Endothelial cell (in vitro differentiated cells): ENCODE measurements around the gene HBA1. TPM values are rescaled to one million over a fixed set of nuclear protein-coding genes. Genes with fewer than 3 reads are reported as not detected.
"Not testable (repeated sequence)": the region's sequence is repeated elsewhere in the genome, so short reads cannot be mapped to it uniquely, and the experiment has no call there.

Experiments used
- DNase-seq: peaks from one replicate; pipeline ENCODE4 v3.0.0; 2021; ENCODE audit warnings: low spot score
- H3K27ac Mint-ChIP-seq: one replicate; pipeline ENCODE4 v1.8.0; 2021; ENCODE audit warnings: mixed read lengths, inconsistent platforms; ENCODE audit not compliant: unreplicated experiment
- H3K27me3 Mint-ChIP-seq: one replicate; pipeline ENCODE4 v1.8.0; 2021; ENCODE audit warnings: mild to moderate bottlenecking, moderate library complexity, mixed read lengths, inconsistent platforms; ENCODE audit not compliant: unreplicated experiment
- H3K36me3 Mint-ChIP-seq: one replicate; pipeline ENCODE4 v1.8.0; 2021; ENCODE audit warnings: mild to moderate bottlenecking, low read depth, mixed read lengths, inconsistent platforms; ENCODE audit not compliant: unreplicated experiment
- H3K4me1 Mint-ChIP-seq: one replicate; pipeline ENCODE4 v1.8.0; 2021; ENCODE audit warnings: mild to moderate bottlenecking, mixed read lengths, inconsistent platforms; ENCODE audit not compliant: unreplicated experiment
- H3K4me3 Mint-ChIP-seq: one replicate; pipeline ENCODE4 v1.8.0; 2021; ENCODE audit warnings: mild to moderate bottlenecking, mixed read lengths, inconsistent platforms; ENCODE audit not compliant: unreplicated experiment
- H3K9me3 Mint-ChIP-seq: one replicate; pipeline ENCODE4 v1.8.0; 2021; ENCODE audit warnings: mixed read lengths, inconsistent platforms; ENCODE audit not compliant: unreplicated experiment
- CTCF ChIP-seq: fragments of 200-600 bp; sonication (generic); IDR thresholded peaks from one replicate; pipeline ENCODE4 v1.5.0; 2021; ENCODE audit warnings: antibody characterized with exemption; ENCODE audit not compliant: unreplicated experiment
- total RNA-seq: library from RNA; stranded (reverse); fragmentation: NEBNext Ultra II Directional; extraction: Animal tissue kit (Norgen Biotek cat#: 25700); gene quantifications from one replicate; pipeline ENCODE4 v1.2.1, GENCODE V29; 2021; ENCODE audit not compliant: unreplicated experiment

Gene HBA1
- total RNA-seq, 1 donor from 2014 or later: not detected

GRCh38 chr16:154217-155030, 22.1 kb upstream of the HBA1 start:
- DNase-seq: no peak
- H3K4me1 Mint-ChIP-seq: peaks cover 5% of the 10 kb centered on the region

GRCh38 chr16:155031-155398, 21.5 kb upstream of the HBA1 start:
- DNase-seq: no peak
- Mint-ChIP-seq H3K4me1 (peaks cover 5% of the 10 kb centered on the region), H3K9me3 (no peaks in the 10 kb centered on the region), H3K27ac (peak overlapping the region; percentile 42), H3K27me3 (peaks cover 8% of the 10 kb centered on the region), H3K4me3 (peak overlapping the region; percentile 86), H3K36me3 (no peaks in the 10 kb centered on the region)
- TF ChIP-seq CTCF: no peak

More at GRCh38 chr16:154217-155030, 22.1 kb upstream of the HBA1 start:
- peak overlapping the region; percentile 42 for H3K27ac Mint-ChIP-seq
- H3K9me3 Mint-ChIP-seq: no peaks in the 10 kb centered on the region
- H3K27me3 Mint-ChIP-seq: peaks cover 8% of the 10 kb centered on the region
- H3K36me3 Mint-ChIP-seq: no peaks in the 10 kb centered on the region
- TF ChIP-seq CTCF: no peak
- H3K4me3 Mint-ChIP-seq: peak overlapping the region; percentile 86

GRCh38 chr16:159136-159849, 17.2 kb upstream of the HBA1 start:
- no peak for DNase-seq

GRCh38 chr16:160242-160641, 16.2 kb upstream of the HBA1 start:
- H3K27ac Mint-ChIP-seq, H3K4me1 Mint-ChIP-seq, H3K27me3 Mint-ChIP-seq, DNase-seq, H3K9me3 Mint-ChIP-seq, H3K4me3 Mint-ChIP-seq, H3K36me3 Mint-ChIP-seq: not testable (repeated sequence)

More at GRCh38 chr16:159136-159849, 17.2 kb upstream of the HBA1 start:
- TF ChIP-seq CTCF: no peak
- Mint-ChIP-seq H3K27ac (no peak overlapping the region), H3K4me3 (no peak overlapping the region), H3K9me3 (no peaks in the 10 kb centered on the region), H3K27me3 (peaks cover 13% of the 10 kb centered on the region), H3K36me3 (no peaks in the 10 kb centered on the region), H3K4me1 (peaks cover 5% of the 10 kb centered on the region)

- Mint-ChIP-seq H3K4me3 (no peak overlapping the region), H3K27me3 (peaks cover 10% of the 10 kb centered on the region), H3K36me3 (no peaks in the 10 kb centered on the region), H3K4me1 (no peaks in the 10 kb centered on the region), H3K27ac (no peak overlapping the region), H3K9me3 (no peaks in the 10 kb centered on the region)
- TF ChIP-seq CTCF: no peak
- no peak for DNase-seq
Observed at GRCh38 chr16:160691-161190, 15.7 kb upstream of the HBA1 start.
